HepG2 (cell line): Measurements from ENCODE around the gene CCDC170. TPM values are rescaled to one million over a fixed set of nuclear protein-coding genes. Genes with fewer than 3 reads are reported as not detected.

ENCODE experiments used
- ARID2 ChIP-seq: sonication (generic); formaldehyde crosslinking; IDR thresholded peaks from 2 replicates; pipeline ENCODE4 v1.8.1; 2022; ENCODE audit warnings: mild to moderate bottlenecking, missing genetic modification reagents, borderline replicate concordance
- ARNTL ChIP-seq: sonication (generic); formaldehyde crosslinking; IDR thresholded peaks from 2 replicates; pipeline ENCODE4 v1.4.0; 2020; ENCODE audit warnings: mild to moderate bottlenecking, missing genetic modification reagents
- CHD4 ChIP-seq: fragments of 200-600 bp; sonication (generic); IDR thresholded peaks from 2 replicates; pipeline ENCODE4 v1.7.0; 2017; ENCODE audit warnings: mild to moderate bottlenecking, low read length, borderline replicate concordance
- ETV5 ChIP-seq: IDR thresholded peaks from 2 replicates; pipeline ENCODE4 v1.6.1; 2018; ENCODE audit warnings: missing biosample characterization, missing genetic modification reagents, inconsistent platforms, borderline replicate concordance
- KLF11 ChIP-seq: IDR thresholded peaks from 2 replicates; pipeline ENCODE4 v1.6.1; 2016; ENCODE audit warnings: missing compliant biosample characterization
- KLF15 ChIP-seq: sonication (generic); formaldehyde crosslinking; IDR thresholded peaks from 2 replicates; pipeline ENCODE4 v1.8.1; 2023; ENCODE audit warnings: borderline replicate concordance, mild to moderate bottlenecking, inconsistent platforms, missing genetic modification reagents, mixed read lengths
- NCOA2 ChIP-seq: sonication (generic); formaldehyde crosslinking; IDR thresholded peaks from 2 replicates; pipeline ENCODE4 v1.8.0; 2022; ENCODE audit warnings: inconsistent platforms
- NFE2L1 ChIP-seq: sonication (generic); formaldehyde crosslinking; IDR thresholded peaks from 2 replicates; pipeline ENCODE4 v1.4.0; 2020; ENCODE audit warnings: missing genetic modification reagents, mild to moderate bottlenecking, borderline replicate concordance
- NR2C2 ChIP-seq: sonication (generic); formaldehyde crosslinking; IDR thresholded peaks from 2 replicates; pipeline ENCODE4 v1.4.0; 2020; ENCODE audit warnings: missing genetic modification reagents, mild to moderate bottlenecking, moderate library complexity, borderline replicate concordance
- POLR2A ChIP-seq, 2 experiments: IDR thresholded peaks; 2 replicates each; pipeline ENCODE4 v1.6.1; 2011; ENCODE audit warnings: low read depth in 2 of 2, low read length in 2 of 2, mild to moderate bottlenecking in 1 of 2, moderate library complexity in 1 of 2; ENCODE audit not compliant: insufficient read depth in 1 of 2
- REST ChIP-seq, 2 experiments: IDR thresholded peaks; 2 replicates each; pipeline ENCODE4 v1.6.1; 2011 to 2012; ENCODE audit warnings: low read length in 2 of 2, borderline replicate concordance in 1 of 2, low read depth in 1 of 2, mild to moderate bottlenecking in 1 of 2, moderate library complexity in 1 of 2
- TEAD3 ChIP-seq: optimal IDR thresholded peaks from 2 replicates; pipeline ENCODE3; 2016; ENCODE audit warnings: borderline replicate concordance
- ZMYM4 ChIP-seq: sonication (generic); formaldehyde crosslinking; IDR thresholded peaks from 2 replicates; pipeline ENCODE4 v1.8.1; 2023; ENCODE audit warnings: mild to moderate bottlenecking, missing genetic modification reagents
- ZNF18 ChIP-seq: sonication (generic); formaldehyde crosslinking; IDR thresholded peaks from 2 replicates; pipeline ENCODE4 v1.8.0; 2022; ENCODE audit warnings: mild to moderate bottlenecking, missing genetic modification reagents; ENCODE audit not compliant: insufficient replicate concordance
- ZNF296 ChIP-seq: sonication (generic); formaldehyde crosslinking; conservative IDR thresholded peaks from 2 replicates; pipeline ENCODE4 v1.5.0; 2020; ENCODE audit warnings: mild to moderate bottlenecking, missing genetic modification reagents
- ZNF547 ChIP-seq: sonication (generic); formaldehyde crosslinking; IDR thresholded peaks from 2 replicates; pipeline ENCODE4 v1.5.1; 2020; ENCODE audit warnings: mild to moderate bottlenecking, missing genetic modification reagents
- ZNF672 ChIP-seq: sonication (generic); formaldehyde crosslinking; IDR thresholded peaks from 2 replicates; pipeline ENCODE4 v1.8.1; 2022; ENCODE audit warnings: missing genetic modification reagents
- polyA plus RNA-seq, 8 experiments: library from polyadenylated mRNA; depleted of rRNA in 3 of 8; stranded (reverse) in 7 of 8; unstranded in 1 of 8; fragments of >200 nt; fragmentation: Illumina TruSeq in 4 of 8; extraction: Trizol in 4 of 8; gene quantifications; 2 replicates each; pipeline versions ENCODE4 v1.2.1 to v1.2.3, GENCODE V29; 2011 to 2016; ENCODE audit warnings: low read depth in 4 of 8, missing spikeins in 1 of 8, mixed read lengths in 1 of 8; ENCODE audit not compliant: insufficient read depth in 1 of 8
- total RNA-seq, 5 experiments: library from RNA; depleted of rRNA; stranded (reverse); fragments of >200 nt; fragmentation: Illumina TruSeq; extraction: Trizol; gene quantifications; 2 replicates each; pipeline ENCODE4 v1.2.3, GENCODE V29; 2016; ENCODE audit warnings: low read depth in 1 of 5
- TF ChIP-seq, protein P1 (sequence below): sonication (generic); formaldehyde crosslinking; conservative IDR thresholded peaks from 2 replicates; pipeline ENCODE4 v1.4.0; 2020; ENCODE audit warnings: mild to moderate bottlenecking, missing genetic modification reagents, moderate library complexity
- TF ChIP-seq, protein P2 (sequence below): sonication (generic); formaldehyde crosslinking; IDR thresholded peaks from 2 replicates; pipeline ENCODE4 v1.4.0; 2020; ENCODE audit warnings: mild to moderate bottlenecking, missing genetic modification reagents

The CCDC170 gene
- total and polyA plus RNA-seq, 2 of the 13 experiments (the other 11 are each of a cell fraction or from before 2014, with no cell fraction given), result 0.90 to 5.1 TPM

GRCh38 chr6:151658091-151658490, 164.3 kb downstream of the CCDC170 start (continued):
- TF ChIP-seq REST (IDR thresholded peaks at IDR 0.05; ENCODE audit: borderline replicate concordance in 1 of 2, low read depth in 1 of 2, low read length in 2 of 2), result 0 out of 4 replicates have a peak, but pooled peaks of 1 of the 2 experiments have one; percentile 30
- TF ChIP-seq NCOA2 (CRISPR knock-in tag), result peak; percentile 98
- TF ChIP-seq NR2C2, result peak; percentile 72; the same call in 1 of the 2 replicates
- peak; percentile 48 for TF ChIP-seq ZNF18
- peak; percentile 38; the same call in 1 of the 2 replicates for TF ChIP-seq ETV5 (CRISPR knock-in tag)
- peak; percentile 83 for TF ChIP-seq TEAD3 (CRISPR knock-in tag)
- TF ChIP-seq ARID2 (CRISPR knock-in tag), result peak; percentile 89; the same call in 1 of the 2 replicates
- TF ChIP-seq POLR2A (IDR thresholded peaks at IDR 0.05; ENCODE audit: insufficient read depth in 1 of 2, low read depth in 2 of 2, low read length in 2 of 2), result no peak
- no peak for TF ChIP-seq ZNF672
- TF ChIP-seq, protein P1, sequence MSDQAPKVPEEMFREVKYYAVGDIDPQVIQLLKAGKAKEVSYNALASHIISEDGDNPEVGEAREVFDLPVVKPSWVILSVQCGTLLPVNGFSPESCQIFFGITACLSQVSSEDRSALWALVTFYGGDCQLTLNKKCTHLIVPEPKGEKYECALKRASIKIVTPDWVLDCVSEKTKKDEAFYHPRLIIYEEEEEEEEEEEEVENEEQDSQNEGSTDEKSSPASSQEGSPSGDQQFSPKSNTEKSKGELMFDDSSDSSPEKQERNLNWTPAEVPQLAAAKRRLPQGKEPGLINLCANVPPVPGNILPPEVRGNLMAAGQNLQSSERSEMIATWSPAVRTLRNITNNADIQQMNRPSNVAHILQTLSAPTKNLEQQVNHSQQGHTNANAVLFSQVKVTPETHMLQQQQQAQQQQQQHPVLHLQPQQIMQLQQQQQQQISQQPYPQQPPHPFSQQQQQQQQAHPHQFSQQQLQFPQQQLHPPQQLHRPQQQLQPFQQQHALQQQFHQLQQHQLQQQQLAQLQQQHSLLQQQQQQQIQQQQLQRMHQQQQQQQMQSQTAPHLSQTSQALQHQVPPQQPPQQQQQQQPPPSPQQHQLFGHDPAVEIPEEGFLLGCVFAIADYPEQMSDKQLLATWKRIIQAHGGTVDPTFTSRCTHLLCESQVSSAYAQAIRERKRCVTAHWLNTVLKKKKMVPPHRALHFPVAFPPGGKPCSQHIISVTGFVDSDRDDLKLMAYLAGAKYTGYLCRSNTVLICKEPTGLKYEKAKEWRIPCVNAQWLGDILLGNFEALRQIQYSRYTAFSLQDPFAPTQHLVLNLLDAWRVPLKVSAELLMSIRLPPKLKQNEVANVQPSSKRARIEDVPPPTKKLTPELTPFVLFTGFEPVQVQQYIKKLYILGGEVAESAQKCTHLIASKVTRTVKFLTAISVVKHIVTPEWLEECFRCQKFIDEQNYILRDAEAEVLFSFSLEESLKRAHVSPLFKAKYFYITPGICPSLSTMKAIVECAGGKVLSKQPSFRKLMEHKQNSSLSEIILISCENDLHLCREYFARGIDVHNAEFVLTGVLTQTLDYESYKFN (CRISPR knock-in tag), result peak; percentile 95
- peak; percentile 89; the same call in 1 of the 2 replicates for TF ChIP-seq ZMYM4 (CRISPR knock-in tag)
- TF ChIP-seq, protein P2, sequence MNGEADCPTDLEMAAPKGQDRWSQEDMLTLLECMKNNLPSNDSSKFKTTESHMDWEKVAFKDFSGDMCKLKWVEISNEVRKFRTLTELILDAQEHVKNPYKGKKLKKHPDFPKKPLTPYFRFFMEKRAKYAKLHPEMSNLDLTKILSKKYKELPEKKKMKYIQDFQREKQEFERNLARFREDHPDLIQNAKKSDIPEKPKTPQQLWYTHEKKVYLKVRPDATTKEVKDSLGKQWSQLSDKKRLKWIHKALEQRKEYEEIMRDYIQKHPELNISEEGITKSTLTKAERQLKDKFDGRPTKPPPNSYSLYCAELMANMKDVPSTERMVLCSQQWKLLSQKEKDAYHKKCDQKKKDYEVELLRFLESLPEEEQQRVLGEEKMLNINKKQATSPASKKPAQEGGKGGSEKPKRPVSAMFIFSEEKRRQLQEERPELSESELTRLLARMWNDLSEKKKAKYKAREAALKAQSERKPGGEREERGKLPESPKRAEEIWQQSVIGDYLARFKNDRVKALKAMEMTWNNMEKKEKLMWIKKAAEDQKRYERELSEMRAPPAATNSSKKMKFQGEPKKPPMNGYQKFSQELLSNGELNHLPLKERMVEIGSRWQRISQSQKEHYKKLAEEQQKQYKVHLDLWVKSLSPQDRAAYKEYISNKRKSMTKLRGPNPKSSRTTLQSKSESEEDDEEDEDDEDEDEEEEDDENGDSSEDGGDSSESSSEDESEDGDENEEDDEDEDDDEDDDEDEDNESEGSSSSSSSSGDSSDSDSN (CRISPR knock-in tag), result no peak
- TF ChIP-seq ZNF547 (CRISPR knock-in tag), result no peak
- peak; percentile 29; the same call in 1 of the 2 replicates for TF ChIP-seq CHD4
- TF ChIP-seq KLF15 (CRISPR knock-in tag), result no peak
- TF ChIP-seq ARNTL (CRISPR knock-in tag), result peak; percentile 42; the same call in 1 of the 2 replicates
- no peak for TF ChIP-seq ZNF296
- no peak for TF ChIP-seq NFE2L1
- TF ChIP-seq KLF11 (CRISPR knock-in tag), result no peak
